ENCODE results near the gene GALNTL6.
A peak's percentile ranks its signal among the peaks of the same experiment; 100 is the strongest.
"Not testable (repeated sequence)": the region's sequence is repeated elsewhere in the genome, so short reads cannot be mapped to it uniquely, and the experiment has no call there.

GALNTL6 gene

GRCh38 chr4:172666711-172667368 is 853.6 kb downstream of the GALNTL6 start:
- intact Hi-C loops (cut with DNase I), result no loop called here
- DNase-seq, result no peak

- DNase-seq, result no peak
- intact Hi-C loops (cut with DNase I), result no loop called here
Measured at GRCh38 chr4:172674811-172675210, 861.6 kb downstream of the GALNTL6 start.

- DNase-seq, result no peak
- intact Hi-C loops (cut with DNase I), result no loop called here
Measured at GRCh38 chr4:172675232-172675631, 862.0 kb downstream of the GALNTL6 start.

- peak in 1 of 42 donors; percentile 7 for DNase-seq
- intact Hi-C loops (cut with DNase I), result no loop called here
Measured at GRCh38 chr4:172680691-172681090, 867.5 kb downstream of the GALNTL6 start.

- intact Hi-C loops (cut with DNase I), result no loop called here
- DNase-seq, result no peak
Measured at GRCh38 chr4:172683021-172683420, 869.8 kb downstream of the GALNTL6 start.

GRCh38 chr4:172686021-172686420 is 872.8 kb downstream of the GALNTL6 start:
- DNase-seq, result no peak
- intact Hi-C loops (cut with DNase I), result no loop called here

- DNase-seq, result no peak
- intact Hi-C loops (cut with DNase I), result no loop called here
Measured at GRCh38 chr4:172688534-172688933, 875.3 kb downstream of the GALNTL6 start.

GRCh38 chr4:172691552-172691951 is 878.3 kb downstream of the GALNTL6 start:
- intact Hi-C loops (cut with DNase I), result no loop called here
- no peak for DNase-seq

GRCh38 chr4:172692701-172693100 is 879.5 kb downstream of the GALNTL6 start:
- no peak for DNase-seq

GRCh38 chr4:172698256-172698655 is 885.1 kb downstream of the GALNTL6 start:
- DNase-seq, result no peak

More at GRCh38 chr4:172692701-172693100, 879.5 kb downstream of the GALNTL6 start:
- intact Hi-C loops (cut with DNase I), result no loop called here

GRCh38 chr4:172705565-172705964 is 892.4 kb downstream of the GALNTL6 start:
- DNase-seq, result no peak
- intact Hi-C loops (cut with DNase I), result no loop called here

More at GRCh38 chr4:172698256-172698655, 885.1 kb downstream of the GALNTL6 start:
- intact Hi-C loops (cut with DNase I), result no loop called here

GRCh38 chr4:172706000-172706399 is 892.8 kb downstream of the GALNTL6 start:
- intact Hi-C loops (cut with DNase I), result no loop called here

GRCh38 chr4:172707622-172708021 is 894.4 kb downstream of the GALNTL6 start:
- DNase-seq, result no peak
- intact Hi-C loops (cut with DNase I), result no loop called here

More at GRCh38 chr4:172706000-172706399, 892.8 kb downstream of the GALNTL6 start:
- DNase-seq, result no peak

GRCh38 chr4:172708184-172708583 is 895.0 kb downstream of the GALNTL6 start:
- no peak for DNase-seq
- intact Hi-C loops (cut with DNase I), result no loop called here

GRCh38 chr4:172709376-172709775 is 896.2 kb downstream of the GALNTL6 start:
- intact Hi-C loops (cut with DNase I), result no loop called here
- DNase-seq, result no peak

GRCh38 chr4:172716291-172716690 is 903.1 kb downstream of the GALNTL6 start:
- no peak for DNase-seq
- intact Hi-C loops (cut with DNase I), result no loop called here

- intact Hi-C loops (cut with DNase I), result no loop called here
- DNase-seq, result no peak
Measured at GRCh38 chr4:172721659-172722058, 908.5 kb downstream of the GALNTL6 start.

- intact Hi-C loops (cut with DNase I), result no loop called here
- no peak for DNase-seq
Measured at GRCh38 chr4:172725581-172725980, 912.4 kb downstream of the GALNTL6 start.

GRCh38 chr4:172726001-172726423 is 912.8 kb downstream of the GALNTL6 start:
- intact Hi-C loops (cut with DNase I), result no loop called here
- DNase-seq, result no peak

GRCh38 chr4:172727631-172728030 is 914.4 kb downstream of the GALNTL6 start:
- intact Hi-C loops (cut with DNase I), result no loop called here
- DNase-seq, result no peak

- DNase-seq; intact Hi-C loops (cut with DNase I): not testable (repeated sequence)
Measured at GRCh38 chr4:172733645-172734044, 920.4 kb downstream of the GALNTL6 start.

All from head of caudate nucleus (tissue), 42 donors.